Measurements from ENCODE around the gene VIPR2.

VIPR2 gene

GRCh38 chr7:159156436-159157245 lies 12.0 kb upstream of the VIPR2 start:
- no peak for DNase-seq

GRCh38 chr7:159155410-159155809 lies 10.7 kb upstream of the VIPR2 start:
- no peak for DNase-seq

- no peak for DNase-seq
These were observed 9.6 kb upstream of the VIPR2 start for GRCh38 chr7:159154243-159154642.

GRCh38 chr7:159153511-159153910 lies 8.8 kb upstream of the VIPR2 start:
- DNase-seq, result no peak

GRCh38 chr7:159152816-159153215 lies 8.1 kb upstream of the VIPR2 start:
- no peak for DNase-seq

- no peak for DNase-seq
These were observed 6.6 kb upstream of the VIPR2 start for GRCh38 chr7:159151231-159151630.

GRCh38 chr7:159149488-159149887 lies 4.8 kb upstream of the VIPR2 start:
- DNase-seq, result no peak

- no peak for DNase-seq
These were observed 4.0 kb upstream of the VIPR2 start for GRCh38 chr7:159148430-159149395.

- DNase-seq, result no peak
These were observed 3.0 kb upstream of the VIPR2 start for GRCh38 chr7:159147687-159148086.

- DNase-seq, result no peak
These were observed 2.6 kb upstream of the VIPR2 start for GRCh38 chr7:159147246-159147645.

GRCh38 chr7:159146084-159146858 lies 1.6 kb upstream of the VIPR2 start:
- DNase-seq, result no peak

- DNase-seq, result no peak
These were observed 806 bp upstream of the VIPR2 start for GRCh38 chr7:159145490-159145855.

GRCh38 chr7:159143780-159144757 lies 598 bp downstream of the VIPR2 start:
- DNase-seq, result no peak

GRCh38 chr7:159142730-159143129 lies 1.9 kb downstream of the VIPR2 start:
- no peak for DNase-seq

GRCh38 chr7:159142199-159142598 lies 2.5 kb downstream of the VIPR2 start:
- DNase-seq, result no peak

GRCh38 chr7:159141660-159142059 lies 3.0 kb downstream of the VIPR2 start:
- no peak for DNase-seq

GRCh38 chr7:159141167-159141566 lies 3.5 kb downstream of the VIPR2 start:
- no peak for DNase-seq

GRCh38 chr7:159140170-159140910 lies 4.3 kb downstream of the VIPR2 start:
- no peak for DNase-seq

GRCh38 chr7:159139639-159140038 lies 5.0 kb downstream of the VIPR2 start:
- no peak for DNase-seq

GRCh38 chr7:159139202-159139601 lies 5.5 kb downstream of the VIPR2 start:
- no peak for DNase-seq

- DNase-seq, result no peak
These were observed 6.2 kb downstream of the VIPR2 start for GRCh38 chr7:159138508-159138907.

Data from activated effector memory CD4-positive, alpha-beta T cell treated with Interleukin-2 at 50 U/mL for 16 hours (primary cell).